ENCODE data around the gene MEI1.
A peak's percentile ranks its signal among the peaks of the same experiment; 100 is the strongest.

- TF ChIP-seq RAD21 (conservative IDR thresholded peaks at IDR 0.05) = peak; percentile 71
- peak; percentile 66 for TF ChIP-seq CTCF (IDR thresholded peaks at IDR 0.05; ENCODE audit: poor library complexity, severe bottlenecking)
- no peak for TF ChIP-seq EZH2 (IDR thresholded peaks at IDR 0.05; ENCODE audit: borderline replicate concordance, insufficient read depth, low read length, poor library complexity, severe bottlenecking)
Observed at GRCh38 chr22:41822317-41823057, 123.2 kb downstream of the MEI1 start.
